Peyer's patch (tissue), 4 donors: Measurements from ENCODE around the gene SPATA2L.

ENCODE experiments used
- CTCF ChIP-seq, 6 experiments: fragments of 450-650 bp in 4 of 6; fragments of 200-600 bp in 2 of 6; sonication (generic) in 1 of 6; IDR thresholded peaks; one replicate each; pipeline ENCODE4 v1.5.1; 2017 to 2019; ENCODE audit warnings: antibody characterized with exemption in 6 of 6, mild to moderate bottlenecking in 3 of 6, moderate library complexity in 1 of 6
- POLR2A ChIP-seq, 2 donors: fragments of 450-650 bp; IDR thresholded peaks; one replicate each; pipeline ENCODE4 v1.5.1; 2017; ENCODE audit warnings: antibody characterized with exemption in 2 of 2, mild to moderate bottlenecking in 2 of 2, moderate library complexity in 2 of 2

DNA sequence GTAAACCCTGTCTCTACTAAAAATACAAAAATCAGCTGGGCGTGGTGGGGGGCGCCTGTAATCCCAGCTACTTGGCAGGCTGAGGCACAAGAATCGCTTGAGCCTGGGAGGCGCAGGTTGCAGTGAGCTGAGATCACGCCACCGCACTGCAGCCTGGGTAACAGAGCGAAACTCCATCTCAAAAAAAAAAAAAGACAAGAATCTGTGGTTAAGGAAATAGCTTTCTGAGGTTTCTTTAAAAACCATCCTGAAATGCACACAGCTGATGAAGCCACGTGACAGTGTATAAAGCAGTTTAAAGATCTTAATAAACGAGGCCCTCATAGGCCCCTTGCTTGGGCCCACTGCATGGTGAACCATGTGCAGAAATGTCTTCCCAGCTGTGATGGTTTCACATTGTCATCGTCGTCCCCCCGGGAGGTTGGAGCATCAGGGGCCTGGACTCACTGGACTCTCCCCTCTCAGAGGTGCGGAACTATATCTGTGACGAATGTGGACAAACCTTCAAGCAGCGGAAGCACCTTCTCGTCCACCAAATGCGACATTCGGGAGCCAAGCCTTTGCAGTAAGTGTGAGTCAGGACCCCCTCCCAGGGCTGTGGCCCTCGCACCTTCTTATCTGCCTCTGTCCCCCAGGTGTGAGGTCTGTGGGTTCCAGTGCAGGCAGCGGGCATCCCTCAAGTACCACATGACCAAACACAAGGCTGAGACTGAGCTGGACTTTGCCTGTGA lies 36.0 kb upstream of the SPATA2L start:
- no peak for TF ChIP-seq CTCF (IDR thresholded peaks at IDR 0.05)
- no peak for TF ChIP-seq POLR2A (IDR thresholded peaks at IDR 0.05)
